Sigmoid colon (tissue), 7 donors: ENCODE results near the gene SLC44A1. TPM values are rescaled to one million over a fixed set of nuclear protein-coding genes. Genes with fewer than 3 reads are reported as not detected.

ENCODE experiments used
- DNase-seq: peaks from one replicate; pipeline ENCODE4 v3.0.0-alpha.2; 2019
- H3K27ac ChIP-seq, 4 donors: fragments of 200-600 bp; sonication (generic); one replicate each; pipeline ENCODE4 v1.5.1; 2016 to 2019; ENCODE audit warnings: mild to moderate bottlenecking in 1 of 4
- H3K27me3 ChIP-seq, 3 donors: fragments of 200-600 bp; sonication (generic); one replicate each; pipeline ENCODE4 v1.5.1; 2019; ENCODE audit warnings: mild to moderate bottlenecking in 1 of 3
- H3K36me3 ChIP-seq, 4 donors: fragments of 200-600 bp; sonication (generic); one replicate each; pipeline ENCODE4 v1.5.1; 2016 to 2019
- H3K4me1 ChIP-seq, 4 donors: fragments of 200-600 bp; sonication (generic); one replicate each; pipeline ENCODE4 v1.5.1; 2017 to 2019
- H3K4me3 ChIP-seq, 4 donors: fragments of 200-600 bp; sonication (generic); one replicate each; pipeline ENCODE4 v1.5.1; 2017 to 2019; ENCODE audit warnings: mild to moderate bottlenecking in 2 of 4, moderate library complexity in 1 of 4
- H3K9me3 ChIP-seq, 4 donors: fragments of 200-600 bp in 3 of 4; sonication (generic) in 3 of 4; one replicate each; pipeline versions ENCODE4 v1.5.1 to v1.6.1; 2013 to 2019
- CTCF ChIP-seq, 4 experiments: fragments of 450-650 bp in 3 of 4; fragments of 200-600 bp in 1 of 4; IDR thresholded peaks; one replicate each; pipeline ENCODE4 v1.5.1; 2016 to 2019; ENCODE audit warnings: antibody characterized with exemption in 4 of 4, mild to moderate bottlenecking in 3 of 4, moderate library complexity in 2 of 4
- EP300 ChIP-seq, 4 donors: sonication (generic); formaldehyde crosslinking; IDR thresholded peaks; one replicate each; pipeline ENCODE4 v1.6.1; 2017; ENCODE audit warnings: antibody characterized with exemption in 4 of 4
- POLR2A ChIP-seq, 2 donors: fragments of 450-650 bp; IDR thresholded peaks; one replicate each; pipeline ENCODE4 v1.6.1; 2016; ENCODE audit warnings: antibody characterized with exemption in 2 of 2, mild to moderate bottlenecking in 2 of 2, moderate library complexity in 2 of 2
- POLR2AphosphoS5 ChIP-seq, 4 donors: sonication (generic); formaldehyde crosslinking; IDR thresholded peaks; one replicate each; pipeline ENCODE4 v1.6.1; 2017; ENCODE audit warnings: antibody characterized with exemption in 4 of 4
- WGBS, 2 donors: extraction: QIAGEN DNeasy Blood & Tissue Kit; methylation state at CpG; one replicate each; pipeline ENCODE4 v1.1.7; 2013; 5-methylcytosine and 5-hydroxymethylcytosine counted together
- intact Hi-C: fragments of 100-400 bp; cut with DNase I; formaldehyde crosslinking; loops from one replicate; pipeline ENCODE4 v1.15.1; 2023
- polyA plus RNA-seq, 3 donors: library from polyadenylated mRNA; stranded (reverse); fragments of 200-250 nt; gene quantifications; one replicate each; pipeline ENCODE4 v1.2.3, GENCODE V29; 2013
- total RNA-seq, 4 donors: library from RNA; depleted of rRNA; stranded (reverse); fragments of >200 nt; gene quantifications; one replicate each; pipeline ENCODE4 v1.1.0, GENCODE V29; 2016
- donor health status: healthy with polysubstance abuse.
- donor health status: Bipolar disorder and iron deficiency.
- donor health status: healthy.

SLC44A1 gene
- total and polyA plus RNA-seq, 7 donors, result 11.4 to 35.4 (median 25.2) TPM

GRCh38 chr9:105273731-105274130, 29.3 kb downstream of the SLC44A1 start:
- TF ChIP-seq CTCF (IDR thresholded peaks at IDR 0.05) (no peak), EP300 (IDR thresholded peaks at IDR 0.05) (no peak), POLR2AphosphoS5 (IDR thresholded peaks at IDR 0.05) (no peak), POLR2A (IDR thresholded peaks at IDR 0.05) (no peak)
- no peaks in the 10 kb centered on the region for H3K36me3 ChIP-seq
- intact Hi-C loops, result no loop called here
- no peak overlapping the region for H3K4me3 ChIP-seq
- no peaks in the 10 kb centered on the region for H3K9me3 ChIP-seq
- peaks cover 0 to 14% (median 8%) of the 10 kb centered on the region in 4 donors for H3K4me1 ChIP-seq
- H3K27ac ChIP-seq, result no peak overlapping the region
- 96 to 98% methylated on average over 1 of the region's 1 CpG for WGBS, 2 donors
- no peaks in the 10 kb centered on the region for H3K27me3 ChIP-seq
- no peak for DNase-seq

- H3K27ac ChIP-seq, result no peak overlapping the region
- H3K27me3 ChIP-seq, result no peaks in the 10 kb centered on the region
- H3K36me3 ChIP-seq, result no peaks in the 10 kb centered on the region
- H3K4me3 ChIP-seq, result no peak overlapping the region
- WGBS, 2 donors, result 84 to 91% methylated on average over 1 of the region's 1 CpG
- peaks cover 0 to 14% (median 8%) of the 10 kb centered on the region in 4 donors for H3K4me1 ChIP-seq
- DNase-seq, result no peak
- no peaks in the 10 kb centered on the region for H3K9me3 ChIP-seq
- intact Hi-C loops, result no loop called here
- no peak for TF ChIP-seq EP300 (IDR thresholded peaks at IDR 0.05)
- no peak for TF ChIP-seq POLR2AphosphoS5 (IDR thresholded peaks at IDR 0.05)
- no peak for TF ChIP-seq CTCF (IDR thresholded peaks at IDR 0.05)
- TF ChIP-seq POLR2A (IDR thresholded peaks at IDR 0.05), result no peak
Measured at GRCh38 chr9:105275111-105275510, 30.7 kb downstream of the SLC44A1 start.

- 81 to 89% methylated on average over 6 of the region's 6 CpGs for WGBS, 2 donors
- Histone ChIP-seq H3K36me3 (no peaks in the 10 kb centered on the region), H3K27me3 (no peaks in the 10 kb centered on the region), H3K4me3 (no peak overlapping the region), H3K4me1 (peaks cover 0 to 7% (median 1%) of the 10 kb centered on the region in 4 donors), H3K27ac (no peak overlapping the region), H3K9me3 (no peaks in the 10 kb centered on the region)
- TF ChIP-seq POLR2A (IDR thresholded peaks at IDR 0.05) (no peak), POLR2AphosphoS5 (IDR thresholded peaks at IDR 0.05) (no peak), EP300 (IDR thresholded peaks at IDR 0.05) (no peak), CTCF (IDR thresholded peaks at IDR 0.05) (no peak)
- intact Hi-C loops, result no loop called here
- DNase-seq, result no peak
Measured at GRCh38 chr9:105275938-105276337, 31.5 kb downstream of the SLC44A1 start.

GRCh38 chr9:105278751-105279150, 34.3 kb downstream of the SLC44A1 start:
- H3K27ac ChIP-seq, result no peak overlapping the region
- no peak for DNase-seq
- H3K27me3 ChIP-seq, result no peaks in the 10 kb centered on the region
- H3K9me3 ChIP-seq, result no peaks in the 10 kb centered on the region
- intact Hi-C loops, result no loop called here
- no peak overlapping the region for H3K4me3 ChIP-seq
- WGBS, 2 donors, result 90 to 93% methylated on average over 4 of the region's 4 CpGs
- no peaks in the 10 kb centered on the region for H3K4me1 ChIP-seq
- TF ChIP-seq CTCF (IDR thresholded peaks at IDR 0.05) (no peak), EP300 (IDR thresholded peaks at IDR 0.05) (no peak), POLR2A (IDR thresholded peaks at IDR 0.05) (no peak), POLR2AphosphoS5 (IDR thresholded peaks at IDR 0.05) (no peak)
- H3K36me3 ChIP-seq, result no peaks in the 10 kb centered on the region

GRCh38 chr9:105280691-105281090, 36.2 kb downstream of the SLC44A1 start:
- H3K27ac ChIP-seq, result no peak overlapping the region
- intact Hi-C loops, result no loop called here
- H3K4me1 ChIP-seq, result no peaks in the 10 kb centered on the region
- H3K36me3 ChIP-seq, result no peaks in the 10 kb centered on the region
- WGBS, 2 donors, result 91 to 93% methylated on average over 2 of the region's 2 CpGs
- no peak overlapping the region for H3K4me3 ChIP-seq
- no peaks in the 10 kb centered on the region for H3K27me3 ChIP-seq
- TF ChIP-seq POLR2A (IDR thresholded peaks at IDR 0.05) (no peak), EP300 (IDR thresholded peaks at IDR 0.05) (no peak), CTCF (IDR thresholded peaks at IDR 0.05) (no peak), POLR2AphosphoS5 (IDR thresholded peaks at IDR 0.05) (no peak)
- H3K9me3 ChIP-seq, result no peaks in the 10 kb centered on the region
- no peak for DNase-seq
